Measurements from ENCODE around the gene KAZN.

Gene KAZN

GRCh38 chr1:14567903-14568302 is 30.6 kb upstream of the KAZN start:
- no peaks in the 10 kb centered on the region for H3K36me3 ChIP-seq (ENCODE audit: control insufficient read depth, low read length)
- TF ChIP-seq EZH2phosphoT487 (IDR thresholded peaks at IDR 0.05; ENCODE audit: borderline replicate concordance, low read length) = no peak
- no peak for TF ChIP-seq CTCF (IDR thresholded peaks at IDR 0.05; ENCODE audit: low read depth, low read length, poor library complexity, severe bottlenecking)
- no peaks in the 10 kb centered on the region for H3K79me2 ChIP-seq (ENCODE audit: control insufficient read depth, low read length)
- H3K4me3 ChIP-seq (ENCODE audit: low read length) = no peak overlapping the region
- H3K27me3 ChIP-seq (ENCODE audit: control insufficient read depth, low read length) = 0 out of 2 replicates have a peak, but pooled peaks cover 3% of the 10 kb centered on the region
- no peaks in the 10 kb centered on the region for H3K9me2 ChIP-seq (replicated peaks; ENCODE audit: control insufficient read depth, low read length)
- H3K4me2 ChIP-seq (ENCODE audit: low read length) = no peak overlapping the region
- no peaks in the 10 kb centered on the region for H3K9me3 ChIP-seq (ENCODE audit: control insufficient read depth, insufficient read depth, low read length)
- H4K20me1 ChIP-seq (ENCODE audit: control insufficient read depth, insufficient read depth, low read depth, low read length) = no peaks in the 10 kb centered on the region
- H3F3A ChIP-seq (ENCODE audit: control insufficient read depth, insufficient read depth) = no peaks in the 10 kb centered on the region
- no peak overlapping the region for H3K27ac ChIP-seq (ENCODE audit: low read depth, low read length)
- H3K4me1 ChIP-seq (ENCODE audit: control insufficient read depth, low read length) = no peaks in the 10 kb centered on the region

GRCh38 chr1:14568716-14569355 is 29.6 kb upstream of the KAZN start:
- no peak for TF ChIP-seq EZH2phosphoT487 (IDR thresholded peaks at IDR 0.05; ENCODE audit: borderline replicate concordance, low read length)
- TF ChIP-seq CTCF (IDR thresholded peaks at IDR 0.05; ENCODE audit: low read depth, low read length, poor library complexity, severe bottlenecking) = no peak
- H3K9me3 ChIP-seq (ENCODE audit: control insufficient read depth, insufficient read depth, low read length) = no peaks in the 10 kb centered on the region
- H3K4me3 ChIP-seq (ENCODE audit: low read length) = no peak overlapping the region
- no peak overlapping the region for H3K27ac ChIP-seq (ENCODE audit: low read depth, low read length)
- 0 out of 2 replicates have a peak, but pooled peaks cover 3% of the 10 kb centered on the region for H3K27me3 ChIP-seq (ENCODE audit: control insufficient read depth, low read length)
- H4K20me1 ChIP-seq (ENCODE audit: control insufficient read depth, insufficient read depth, low read depth, low read length) = no peaks in the 10 kb centered on the region
- H3K79me2 ChIP-seq (ENCODE audit: control insufficient read depth, low read length) = no peaks in the 10 kb centered on the region
- H3K4me2 ChIP-seq (ENCODE audit: low read length) = no peak overlapping the region
- no peaks in the 10 kb centered on the region for H3K4me1 ChIP-seq (ENCODE audit: control insufficient read depth, low read length)
- no peaks in the 10 kb centered on the region for H3F3A ChIP-seq (ENCODE audit: control insufficient read depth, insufficient read depth)
- no peaks in the 10 kb centered on the region for H3K9me2 ChIP-seq (replicated peaks; ENCODE audit: control insufficient read depth, low read length)
- H3K36me3 ChIP-seq (ENCODE audit: control insufficient read depth, low read length) = no peaks in the 10 kb centered on the region

GRCh38 chr1:14570514-14570913 is 28.0 kb upstream of the KAZN start:
- no peaks in the 10 kb centered on the region for H3F3A ChIP-seq (ENCODE audit: control insufficient read depth, insufficient read depth)

More at GRCh38 chr1:14570514-14570913, 28.0 kb upstream of the KAZN start:
- no peak overlapping the region for H3K4me2 ChIP-seq (ENCODE audit: low read length)
- no peak overlapping the region for H3K27ac ChIP-seq (ENCODE audit: low read depth, low read length)
- peaks cover 2% of the 10 kb centered on the region; the same call in 1 of the 2 replicates for H3K9me3 ChIP-seq (ENCODE audit: control insufficient read depth, insufficient read depth, low read length)
- TF ChIP-seq EZH2phosphoT487 (IDR thresholded peaks at IDR 0.05; ENCODE audit: borderline replicate concordance, low read length) = no peak
- no peak for TF ChIP-seq CTCF (IDR thresholded peaks at IDR 0.05; ENCODE audit: low read depth, low read length, poor library complexity, severe bottlenecking)
- H3K36me3 ChIP-seq (ENCODE audit: control insufficient read depth, low read length) = no peaks in the 10 kb centered on the region
- H3K79me2 ChIP-seq (ENCODE audit: control insufficient read depth, low read length) = no peaks in the 10 kb centered on the region
- H3K4me3 ChIP-seq (ENCODE audit: low read length) = no peak overlapping the region
- H4K20me1 ChIP-seq (ENCODE audit: control insufficient read depth, insufficient read depth, low read depth, low read length) = no peaks in the 10 kb centered on the region
- no peaks in the 10 kb centered on the region for H3K4me1 ChIP-seq (ENCODE audit: control insufficient read depth, low read length)
- no peaks in the 10 kb centered on the region for H3K9me2 ChIP-seq (replicated peaks; ENCODE audit: control insufficient read depth, low read length)
- H3K27me3 ChIP-seq (ENCODE audit: control insufficient read depth, low read length) = 0 out of 2 replicates have a peak, but pooled peaks cover 3% of the 10 kb centered on the region
